HepG2 (cell line): ENCODE results near the gene MRPS21. TPM values are rescaled to one million over a fixed set of nuclear protein-coding genes. Genes with fewer than 3 reads are reported as not detected.
A peak's percentile ranks its signal among the peaks of the same experiment; 100 is the strongest.

Source experiments
- ATAC-seq: fragments of 200-7000 bp; cut with Tn5 transposase; 3 replicates; pipeline ENCODE4 v1.9.1; 2020; ENCODE audit warnings: mild to moderate bottlenecking, moderate library complexity
- BruUV-seq: library from RNA; stranded (reverse); fragments of 400-500 nt; replicated peaks from 2 replicates; lab custom pipeline; 2021; lab: Mats Ljungman, UMichigan
- CTCF ChIA-PET: fragments of 300-600 bp; formaldehyde crosslinking; extraction: SDS; loops from one replicate; lab custom pipeline; 2021; ENCODE audit warnings: low total read pairs, inconsistent platforms, low intra/inter-chr PET ratio; lab: Yijun Ruan, JAX
- POLR2A ChIA-PET: fragments of 350-600 bp; sonication (Branson Sonifier 250); formaldehyde crosslinking; loops from one replicate; lab custom pipeline; 2020; ENCODE audit warnings: antibody characterized with exemption, inconsistent platforms; lab: Yijun Ruan, JAX
- DNase-seq: peaks from one replicate; pipeline ENCODE4 v3.0.0-alpha.2; 2015; ENCODE audit warnings: low spot score
- FAIRE-seq: peaks from 3 replicates; lab custom pipeline; 2011; peaks lifted over from hg19 to GRCh38; lab: Jason Lieb, UNC
- H2AFZ ChIP-seq: one replicate; pipeline ENCODE4 v1.6.1; 2011; ENCODE audit warnings: low read length, inconsistent platforms
- H3K27ac ChIP-seq: fragments of 300-600 bp; 3 replicates; pipeline ENCODE4 v1.8.0; 2011; ENCODE audit warnings: mixed run types, mild to moderate bottlenecking, mixed read lengths, low read length, inconsistent platforms; ENCODE audit not compliant: insufficient read depth; ENCODE audit errors: extremely low read length
- H3K27me3 ChIP-seq, 2 experiments: fragments of 200-600 bp in 1 of 2; 2 replicates in 1 of 2; 3 replicates in 1 of 2; pipeline versions ENCODE4 v1.6.0 to v1.8.0; 2011; ENCODE audit warnings: low read length in 2 of 2, mild to moderate bottlenecking in 2 of 2, moderate library complexity in 2 of 2, inconsistent platforms in 1 of 2; ENCODE audit not compliant: insufficient read depth in 2 of 2, control insufficient read depth in 1 of 2
- H3K36me3 ChIP-seq, 2 experiments: fragments of 200-600 bp in 1 of 2; replicated peaks in 1 of 2; 2 replicates in 1 of 2; 3 replicates in 1 of 2; pipeline versions ENCODE4 v1.5.1 to v1.8.0; 2011; ENCODE audit warnings: low read length in 2 of 2, inconsistent platforms in 1 of 2; ENCODE audit not compliant: insufficient read depth in 2 of 2, control insufficient read depth in 1 of 2
- H3K4me1 ChIP-seq: 2 replicates; pipeline ENCODE4 v1.5.1; 2012; ENCODE audit warnings: low read length, inconsistent platforms; ENCODE audit not compliant: insufficient read depth
- H3K4me2 ChIP-seq: 2 replicates; pipeline ENCODE4 v1.6.0; 2011; ENCODE audit warnings: low read depth, low read length, inconsistent platforms
- H3K4me3 ChIP-seq, 3 experiments: fragments of 200-600 bp in 1 of 3; sonication (generic), shearing (Covaris generic) in 1 of 3; replicated peaks in 1 of 3; 2 replicates each; pipeline ENCODE4 v1.5.1; 2011 to 2016; ENCODE audit warnings: low read length in 3 of 3, inconsistent platforms in 2 of 3, low read depth in 2 of 3, mild to moderate bottlenecking in 2 of 3, control low read depth in 1 of 3, mixed read lengths in 1 of 3; ENCODE audit not compliant: insufficient read depth in 1 of 3
- H3K79me2 ChIP-seq: one replicate; pipeline ENCODE4 v1.6.1; 2011; ENCODE audit warnings: low read length, inconsistent platforms; ENCODE audit not compliant: insufficient read depth
- H3K9ac ChIP-seq: 2 replicates; pipeline ENCODE4 v1.6.0; 2011; ENCODE audit warnings: mild to moderate bottlenecking, low read depth, low read length, inconsistent platforms; ENCODE audit not compliant: insufficient read depth
- H3K9me3 ChIP-seq: 2 replicates; pipeline ENCODE4 v1.5.1; 2012; ENCODE audit warnings: mild to moderate bottlenecking, low read length
- H4K20me1 ChIP-seq: 2 replicates; pipeline ENCODE4 v1.6.0; 2011; ENCODE audit warnings: inconsistent platforms, mild to moderate bottlenecking, low read length, moderate library complexity; ENCODE audit not compliant: insufficient read depth
- NCOA5 ChIP-seq: sonication (generic); formaldehyde crosslinking; IDR thresholded peaks from 2 replicates; pipeline ENCODE4 v1.4.0; 2020; ENCODE audit warnings: missing genetic modification reagents
- SRF ChIP-seq: IDR thresholded peaks from 2 replicates; pipeline ENCODE4 v1.6.1; 2011; ENCODE audit warnings: mild to moderate bottlenecking, low read depth, low read length, moderate library complexity
- ZNF20 ChIP-seq: sonication (generic); formaldehyde crosslinking; IDR thresholded peaks from 2 replicates; pipeline ENCODE4 v1.4.0; 2020; ENCODE audit warnings: mild to moderate bottlenecking, moderate library complexity, missing genetic modification reagents
- ZNF44 ChIP-seq: sonication (generic); formaldehyde crosslinking; IDR thresholded peaks from 2 replicates; pipeline ENCODE4 v1.5.1; 2020; ENCODE audit warnings: mild to moderate bottlenecking, missing genetic modification reagents
- ZNF672 ChIP-seq: sonication (generic); formaldehyde crosslinking; IDR thresholded peaks from 2 replicates; pipeline ENCODE4 v1.8.1; 2022; ENCODE audit warnings: missing genetic modification reagents
- ZSCAN9 ChIP-seq: IDR thresholded peaks from 2 replicates; pipeline ENCODE4 v1.6.1; 2016; ENCODE audit warnings: borderline replicate concordance
- WGBS: methylation state at CpG from one replicate; pipeline ENCODE4 v1.1.6; 2017; ENCODE audit warnings: low lambda C conversion rate; 5-methylcytosine and 5-hydroxymethylcytosine counted together
- in situ Hi-C: cut with HindIII; loops from 2 replicates; pipeline ENCODE4 v1.10.0; 2017; ENCODE audit warnings: low pct_unique_long_range_greater_than_20kb; ENCODE audit not compliant: extremely low pct_ligation_motif_present
- intact Hi-C: fragments of 100-400 bp; cut with micrococcal nuclease; formaldehyde crosslinking; loops from one replicate; pipeline ENCODE4 v1.10.0; 2022; ENCODE audit not compliant: unreplicated experiment
- polyA plus RNA-seq, 8 experiments: library from polyadenylated mRNA; depleted of rRNA in 3 of 8; stranded (reverse) in 7 of 8; unstranded in 1 of 8; fragments of >200 nt; fragmentation: Illumina TruSeq in 4 of 8; extraction: Trizol in 4 of 8; gene quantifications; 2 replicates each; pipeline versions ENCODE4 v1.2.1 to v1.2.3, GENCODE V29; 2011 to 2016; ENCODE audit warnings: low read depth in 4 of 8, missing spikeins in 1 of 8, mixed read lengths in 1 of 8; ENCODE audit not compliant: insufficient read depth in 1 of 8
- total RNA-seq, 5 experiments: library from RNA; depleted of rRNA; stranded (reverse); fragments of >200 nt; fragmentation: Illumina TruSeq; extraction: Trizol; gene quantifications; 2 replicates each; pipeline ENCODE4 v1.2.3, GENCODE V29; 2016; ENCODE audit warnings: low read depth in 1 of 5
- TF ChIP-seq, protein P1 (sequence below): sonication (generic); formaldehyde crosslinking; IDR thresholded peaks from 2 replicates; pipeline ENCODE4 v1.4.0; 2020; ENCODE audit warnings: mild to moderate bottlenecking, missing genetic modification reagents
- TF ChIP-seq, protein P2 (sequence below): sonication (generic); formaldehyde crosslinking; IDR thresholded peaks from 2 replicates; pipeline ENCODE4 v1.5.1; 2020; ENCODE audit warnings: missing genetic modification reagents, mild to moderate bottlenecking, borderline replicate concordance

Gene MRPS21
- total and polyA plus RNA-seq, 2 of the 13 experiments (the other 11 are each of a cell fraction or from before 2014, with no cell fraction given), result 59.4 to 64.2 TPM

DNA sequence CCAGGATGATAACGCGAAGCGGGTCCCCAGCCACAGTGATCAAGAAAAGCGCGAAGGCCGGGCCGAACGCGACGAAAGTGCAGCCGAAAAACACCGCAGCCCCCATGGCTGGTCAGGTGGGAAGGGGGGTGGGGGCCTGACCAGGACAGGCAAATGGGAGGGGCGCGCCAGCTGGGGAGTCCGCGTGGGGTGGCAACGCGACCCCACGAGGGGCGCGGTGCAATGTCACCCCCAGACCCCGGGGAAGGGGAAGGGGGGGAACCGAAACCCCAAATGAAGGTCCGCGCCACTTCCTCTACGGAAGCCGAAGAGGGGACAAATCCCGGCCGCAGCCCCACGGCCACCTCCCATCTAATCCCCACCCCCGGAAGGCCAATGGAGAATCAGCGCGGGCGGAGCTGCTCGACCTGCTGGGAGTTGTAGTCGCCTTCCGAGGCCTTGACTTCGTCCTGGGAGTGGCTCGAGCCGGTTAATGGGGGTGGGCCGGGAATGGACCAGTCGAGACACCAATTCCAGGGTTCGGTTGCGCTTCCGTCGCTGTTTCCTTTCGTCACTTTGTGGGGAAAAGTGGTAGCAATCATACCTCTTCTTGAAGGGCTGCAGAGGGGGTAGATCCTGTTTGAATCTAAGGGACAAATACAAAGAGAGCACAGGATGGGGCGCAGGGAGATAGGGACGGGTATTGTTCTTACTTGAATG lies 24.8 kb upstream of the MRPS21 start, which contains the start of gene APH1A (continued):
- TF ChIP-seq, protein P1, sequence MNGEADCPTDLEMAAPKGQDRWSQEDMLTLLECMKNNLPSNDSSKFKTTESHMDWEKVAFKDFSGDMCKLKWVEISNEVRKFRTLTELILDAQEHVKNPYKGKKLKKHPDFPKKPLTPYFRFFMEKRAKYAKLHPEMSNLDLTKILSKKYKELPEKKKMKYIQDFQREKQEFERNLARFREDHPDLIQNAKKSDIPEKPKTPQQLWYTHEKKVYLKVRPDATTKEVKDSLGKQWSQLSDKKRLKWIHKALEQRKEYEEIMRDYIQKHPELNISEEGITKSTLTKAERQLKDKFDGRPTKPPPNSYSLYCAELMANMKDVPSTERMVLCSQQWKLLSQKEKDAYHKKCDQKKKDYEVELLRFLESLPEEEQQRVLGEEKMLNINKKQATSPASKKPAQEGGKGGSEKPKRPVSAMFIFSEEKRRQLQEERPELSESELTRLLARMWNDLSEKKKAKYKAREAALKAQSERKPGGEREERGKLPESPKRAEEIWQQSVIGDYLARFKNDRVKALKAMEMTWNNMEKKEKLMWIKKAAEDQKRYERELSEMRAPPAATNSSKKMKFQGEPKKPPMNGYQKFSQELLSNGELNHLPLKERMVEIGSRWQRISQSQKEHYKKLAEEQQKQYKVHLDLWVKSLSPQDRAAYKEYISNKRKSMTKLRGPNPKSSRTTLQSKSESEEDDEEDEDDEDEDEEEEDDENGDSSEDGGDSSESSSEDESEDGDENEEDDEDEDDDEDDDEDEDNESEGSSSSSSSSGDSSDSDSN (CRISPR knock-in tag), result peak; percentile 53

DNA sequence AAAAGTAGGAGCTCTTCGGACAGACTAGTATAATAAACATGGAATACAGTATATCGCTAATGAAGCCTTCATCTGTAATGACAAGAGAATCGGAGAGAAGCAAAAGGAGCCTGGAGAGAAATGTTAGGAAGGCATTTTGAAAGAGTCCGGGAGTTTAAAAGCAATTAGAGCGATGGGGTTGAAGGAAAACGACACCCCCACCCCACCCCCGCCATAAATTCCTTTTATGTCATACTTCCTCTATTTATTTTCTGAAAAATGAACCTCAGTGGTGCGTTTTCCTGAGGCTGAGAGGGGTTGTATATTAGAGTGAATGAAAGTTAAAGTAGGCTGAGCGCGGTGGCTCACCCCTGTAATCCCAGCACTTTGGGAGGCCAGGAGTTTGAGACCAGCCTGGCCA lies 24.2 kb upstream of the MRPS21 start:
- Histone ChIP-seq H3K36me3 (peaks cover 7 to 24% of the 10 kb centered on the region in 2 experiments; a peak in 4 of 5 replicates), H3K9ac (no peak overlapping the region), H3K4me3 (peak overlapping the region; percentile 88; a peak in 5 of 6 replicates), H3K27me3 (no peaks in the 10 kb centered on the region), H4K20me1 (no peaks in the 10 kb centered on the region), H3K4me1 (peaks cover 24% of the 10 kb centered on the region), H3K79me2 (peaks cover 21% of the 10 kb centered on the region), H3K27ac (peak overlapping the region; percentile 30), H2AFZ (peak overlapping the region; percentile 73), H3K9me3 (no peaks in the 10 kb centered on the region), H3K4me2 (peak overlapping the region; percentile 86)
- DNase-seq (no peak), FAIRE-seq (no peak), ATAC-seq (no peak)
- TF ChIP-seq NCOA5 (CRISPR knock-in tag) (no peak), ZNF672 (CRISPR knock-in tag) (no peak), SRF (no peak), ZNF20 (CRISPR knock-in tag) (no peak), ZSCAN9 (CRISPR knock-in tag) (no peak), ZNF44 (CRISPR knock-in tag) (no peak)
- TF ChIP-seq, protein P2, sequence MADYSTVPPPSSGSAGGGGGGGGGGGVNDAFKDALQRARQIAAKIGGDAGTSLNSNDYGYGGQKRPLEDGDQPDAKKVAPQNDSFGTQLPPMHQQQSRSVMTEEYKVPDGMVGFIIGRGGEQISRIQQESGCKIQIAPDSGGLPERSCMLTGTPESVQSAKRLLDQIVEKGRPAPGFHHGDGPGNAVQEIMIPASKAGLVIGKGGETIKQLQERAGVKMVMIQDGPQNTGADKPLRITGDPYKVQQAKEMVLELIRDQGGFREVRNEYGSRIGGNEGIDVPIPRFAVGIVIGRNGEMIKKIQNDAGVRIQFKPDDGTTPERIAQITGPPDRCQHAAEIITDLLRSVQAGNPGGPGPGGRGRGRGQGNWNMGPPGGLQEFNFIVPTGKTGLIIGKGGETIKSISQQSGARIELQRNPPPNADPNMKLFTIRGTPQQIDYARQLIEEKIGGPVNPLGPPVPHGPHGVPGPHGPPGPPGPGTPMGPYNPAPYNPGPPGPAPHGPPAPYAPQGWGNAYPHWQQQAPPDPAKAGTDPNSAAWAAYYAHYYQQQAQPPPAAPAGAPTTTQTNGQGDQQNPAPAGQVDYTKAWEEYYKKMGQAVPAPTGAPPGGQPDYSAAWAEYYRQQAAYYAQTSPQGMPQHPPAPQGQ, result no peak
- CTCF ChIA-PET, result interaction anchor here (1.3 kb wide), 1 partner anchor 14 kb away, joined by 3 read pairs; no protein-coding TSS in a partner anchor
- WGBS, result 75% methylated on average over 10 of the region's 10 CpGs
- TSS peak; percentile 89 for BruUV-seq
- POLR2A ChIA-PET, result interaction anchor here (1.0 to 2.1 kb wide), 5 partner anchors 9 to 95 kb away, joined by 7 to 32 read pairs (median 10); partner anchors contain the start of genes CA14, PRPF3 and RPRD2
- intact Hi-C loops, result no loop called here
- in situ Hi-C loops, result no loop called here
